T-cell (primary cell): ENCODE data around the gene OGDH. TPM values are rescaled to one million over a fixed set of nuclear protein-coding genes. Genes with fewer than 3 reads are reported as not detected.
A peak's percentile ranks its signal among the peaks of the same experiment; 100 is the strongest.

Source experiments
- ATAC-seq, 4 experiments: fragments of 200-7000 bp in 3 of 4; fragments of 150-1000 bp in 1 of 4; cut with Tn5 transposase; replicated peaks in 1 of 4; 1 replicate in 3 of 4; 2 replicates in 1 of 4; pipeline ENCODE4 v1.10.0; 2021; ENCODE audit warnings: moderate library complexity in 3 of 4, mild to moderate bottlenecking in 2 of 4, moderate number of reproducible peaks in 1 of 4
- CTCF ChIA-PET, 2 donors: fragments of 300-600 bp; sonication (Branson Sonifier 250); formaldehyde crosslinking; loops; one replicate each; lab custom pipeline; 2022; ENCODE audit warnings: antibody characterized with exemption in 2 of 2; lab: Charles Lee
- POLR2A ChIA-PET, 2 donors: fragments of 300-600 bp; sonication (Branson Sonifier 250); formaldehyde crosslinking; loops; one replicate each; lab custom pipeline; 2022; ENCODE audit warnings: antibody characterized with exemption in 2 of 2; lab: Charles Lee
- DNase-seq, 35 experiments: peaks; one replicate each; pipeline versions ENCODE4 v3.0.0 to v3.0.0-alpha.2; 2013 to 2023
- H3K27ac ChIP-seq: one replicate; pipeline ENCODE4 v1.5.1; 2013; ENCODE audit warnings: low read length
- H3K27me3 ChIP-seq, 2 experiments: replicated peaks in 1 of 2; 1 replicate in 1 of 2; 2 replicates in 1 of 2; pipeline versions ENCODE4 v1.6.1 to v1.7.0; 2013; ENCODE audit warnings: low read length in 1 of 2, mixed read lengths in 1 of 2; ENCODE audit not compliant: control insufficient read depth in 2 of 2, insufficient read depth in 2 of 2; ENCODE audit errors: extremely low read depth in 1 of 2
- H3K36me3 ChIP-seq, 2 donors: 1 replicate in 1 of 2; 2 replicates in 1 of 2; pipeline versions ENCODE4 v1.6.1 to v1.7.0; 2013; ENCODE audit warnings: low read length in 1 of 2; ENCODE audit not compliant: control insufficient read depth in 2 of 2, insufficient read depth in 1 of 2; ENCODE audit errors: extremely low read depth in 1 of 2
- H3K4me1 ChIP-seq, 2 experiments: 1 replicate in 1 of 2; 2 replicates in 1 of 2; pipeline versions ENCODE4 v1.6.1 to v1.7.0; 2013; ENCODE audit warnings: low read length in 2 of 2, mixed read lengths in 1 of 2; ENCODE audit not compliant: insufficient read depth in 2 of 2, control insufficient read depth in 1 of 2; ENCODE audit errors: extremely low read depth in 1 of 2
- H3K4me3 ChIP-seq, 2 donors: 1 replicate in 1 of 2; 2 replicates in 1 of 2; pipeline versions ENCODE4 v1.5.1 to v1.7.0; 2013; ENCODE audit warnings: mild to moderate bottlenecking in 2 of 2, low read length in 1 of 2, moderate library complexity in 1 of 2; ENCODE audit not compliant: control insufficient read depth in 1 of 2; ENCODE audit errors: extremely low read depth in 1 of 2
- H3K9me3 ChIP-seq: 2 replicates; pipeline ENCODE4 v1.7.0; 2013
- H3K27ac Mint-ChIP-seq, 2 donors: one replicate each; pipeline ENCODE4 v1.8.0; 2020 to 2021; ENCODE audit warnings: mild to moderate bottlenecking in 2 of 2, mixed read lengths in 2 of 2
- H3K27me3 Mint-ChIP-seq, 2 donors: one replicate each; pipeline ENCODE4 v1.8.0; 2021 to 2022; ENCODE audit warnings: mixed read lengths in 2 of 2
- H3K36me3 Mint-ChIP-seq: one replicate; pipeline ENCODE4 v1.8.0; 2021; ENCODE audit warnings: mixed read lengths
- H3K4me1 Mint-ChIP-seq, 3 donors: one replicate each; pipeline ENCODE4 v1.8.0; 2020 to 2022; ENCODE audit warnings: mixed read lengths in 3 of 3, mild to moderate bottlenecking in 1 of 3
- H3K4me3 Mint-ChIP-seq, 3 donors: one replicate each; pipeline ENCODE4 v1.8.0; 2020 to 2022; ENCODE audit warnings: mild to moderate bottlenecking in 3 of 3, mixed read lengths in 3 of 3, moderate library complexity in 3 of 3
- H3K9me3 Mint-ChIP-seq, 3 donors: one replicate each; pipeline ENCODE4 v1.8.0; 2020 to 2022; ENCODE audit warnings: mixed read lengths in 3 of 3
- WGBS: methylation state at CpG from one replicate; pipeline ENCODE4 v1.1.5; 2013; ENCODE audit warnings: missing lambda C conversion rate; ENCODE audit not compliant: insufficient coverage; 5-methylcytosine and 5-hydroxymethylcytosine counted together
- total RNA-seq, 35 experiments: library from RNA in 6 of 35; stranded (reverse) in 6 of 35; fragments of 120-200 nt in 1 of 35; gene quantifications; one replicate each; pipeline versions ENCODE4 v1.2.1 to v1.2.4 and lab custom pipeline; 2013 to 2026

OGDH gene
- total RNA-seq, 5 donors from 2014 or later (not counting 1 experiment from before 2014, with no cell fraction given) = 58.9 to 113 (median 108) TPM

DNA sequence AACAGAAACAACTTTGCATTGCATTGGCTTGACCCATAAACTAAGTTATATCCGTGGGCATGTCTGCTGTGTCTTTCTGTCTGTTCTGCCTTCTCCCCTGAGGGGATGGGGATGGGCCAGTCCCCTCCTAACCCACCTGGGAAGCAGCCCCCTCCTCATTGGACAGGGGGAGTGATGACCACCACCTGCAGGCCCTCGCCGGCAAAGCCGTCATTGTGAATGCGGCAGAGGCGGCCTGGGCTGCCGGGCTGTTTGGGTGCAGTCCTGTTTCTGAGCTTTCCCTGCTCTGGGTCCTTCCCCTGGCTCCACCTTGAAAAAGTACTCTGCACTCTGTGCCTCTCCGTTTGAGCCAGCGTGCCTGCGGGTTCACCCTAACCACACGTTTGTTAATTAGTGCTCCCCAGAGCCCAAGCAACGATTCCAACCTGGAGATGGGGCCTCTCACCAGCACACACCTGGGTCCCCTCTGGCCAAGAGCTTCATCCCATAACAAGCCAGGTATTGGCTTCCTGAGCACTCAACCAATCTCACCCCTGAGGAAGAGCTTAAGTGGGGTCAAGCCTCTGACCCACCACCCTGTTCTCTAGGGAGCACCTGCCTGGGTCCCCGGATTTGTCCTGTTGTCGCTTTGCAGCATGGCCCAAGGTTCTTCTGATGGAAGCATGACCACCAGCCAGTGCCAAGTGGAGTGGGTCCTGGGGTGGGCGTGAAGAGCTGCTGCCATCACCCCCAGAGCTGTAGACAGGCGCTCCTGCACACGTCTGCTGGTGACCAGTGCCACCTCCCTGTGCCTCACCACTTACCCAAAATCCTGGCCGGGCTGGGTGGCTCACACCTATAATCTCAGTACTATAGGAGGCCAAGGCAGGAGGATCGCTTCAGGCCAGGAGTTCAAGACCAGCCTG is 102.8 kb downstream of the OGDH start:
- Mint-ChIP-seq H3K4me1 (peaks cover 7 to 23% (median 12%) of the 10 kb centered on the region in 3 donors), H3K27me3 (no peaks in the 10 kb centered on the region), H3K9me3 (no peaks in the 10 kb centered on the region), H3K27ac (peak overlapping the region; percentile 16 to 23), H3K36me3 (peaks cover 24% of the 10 kb centered on the region), H3K4me3 (no peak overlapping the region)
- DNase-seq (no peak), ATAC-seq (no peak)
- POLR2A ChIA-PET = interaction anchor here (0.5 kb wide), 2 partner anchors 57 to 443 kb away, joined by 4 to 10 read pairs; no protein-coding TSS in a partner anchor
- Histone ChIP-seq H3K4me3 (no peak overlapping the region), H3K9me3 (no peaks in the 10 kb centered on the region), H3K27me3 (no peaks in the 10 kb centered on the region), H3K4me1 (peaks cover 0 to 9% of the 10 kb centered on the region in 2 experiments), H3K27ac (no peak overlapping the region), H3K36me3 (peaks cover 15 to 27% of the 10 kb centered on the region in 2 donors)
- WGBS = 95% methylated on average over 15 of the region's 19 CpGs
- CTCF ChIA-PET = interaction anchor here in 1 of 2 donors (0.5 kb wide), 1 partner anchor 29 kb away, joined by 3 read pairs; no protein-coding TSS in a partner anchor

DNA sequence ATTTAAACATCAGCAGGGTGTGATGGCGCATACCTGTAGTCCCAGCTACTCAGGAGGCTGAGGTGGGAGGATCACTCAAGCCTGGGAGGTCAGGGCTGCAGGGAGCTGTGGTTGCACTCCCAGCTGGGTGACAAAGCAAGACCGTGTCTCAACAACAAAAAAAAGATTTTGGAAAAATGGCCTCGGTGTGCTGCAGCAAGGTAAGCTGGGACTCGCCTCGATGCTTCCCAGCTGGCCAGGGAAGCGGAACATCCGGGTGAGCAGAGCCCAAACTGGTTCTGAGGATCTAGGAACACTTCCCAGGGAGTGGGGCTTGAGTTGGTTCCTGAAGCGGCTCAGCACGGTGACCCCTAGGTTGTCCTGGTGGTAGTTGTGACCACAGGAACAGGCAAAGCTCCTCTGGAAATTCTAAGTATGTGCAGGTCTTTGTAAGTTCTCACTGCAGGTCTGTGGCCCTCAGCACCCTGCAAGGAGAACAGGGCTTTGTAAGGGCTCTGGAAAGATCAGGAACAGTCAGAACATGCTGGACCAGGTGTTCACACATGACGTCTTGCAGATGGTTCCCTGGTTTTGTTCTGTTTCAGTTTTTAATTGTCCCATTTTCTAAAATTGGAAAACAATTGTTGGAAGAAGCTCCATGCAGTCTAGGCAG is 103.6 kb downstream of the OGDH start:
- peak in 1 of 4 experiments; percentile 7 for ATAC-seq
- POLR2A ChIA-PET = interaction anchor here (0.5 kb wide), 2 partner anchors 58 to 442 kb away, joined by 4 to 10 read pairs; no protein-coding TSS in a partner anchor
- H3K36me3 ChIP-seq = peaks cover 15 to 27% of the 10 kb centered on the region in 2 donors
- WGBS = 92% methylated on average over 10 of the region's 10 CpGs
- no peaks in the 10 kb centered on the region for H3K27me3 ChIP-seq
- no peak overlapping the region for H3K27ac ChIP-seq
- no peak overlapping the region for H3K4me3 ChIP-seq
- peaks cover 24% of the 10 kb centered on the region for H3K36me3 Mint-ChIP-seq
- peak overlapping the region; percentile 23 to 39 for H3K27ac Mint-ChIP-seq
- no peak for DNase-seq
- H3K9me3 Mint-ChIP-seq = no peaks in the 10 kb centered on the region
- peaks cover 0 to 9% of the 10 kb centered on the region in 2 experiments for H3K4me1 ChIP-seq
- no peaks in the 10 kb centered on the region for H3K9me3 ChIP-seq
- peaks cover 7 to 23% (median 12%) of the 10 kb centered on the region in 3 donors for H3K4me1 Mint-ChIP-seq
- H3K27me3 Mint-ChIP-seq = no peaks in the 10 kb centered on the region
- no peak overlapping the region for H3K4me3 Mint-ChIP-seq
- CTCF ChIA-PET = no interaction called here

DNA sequence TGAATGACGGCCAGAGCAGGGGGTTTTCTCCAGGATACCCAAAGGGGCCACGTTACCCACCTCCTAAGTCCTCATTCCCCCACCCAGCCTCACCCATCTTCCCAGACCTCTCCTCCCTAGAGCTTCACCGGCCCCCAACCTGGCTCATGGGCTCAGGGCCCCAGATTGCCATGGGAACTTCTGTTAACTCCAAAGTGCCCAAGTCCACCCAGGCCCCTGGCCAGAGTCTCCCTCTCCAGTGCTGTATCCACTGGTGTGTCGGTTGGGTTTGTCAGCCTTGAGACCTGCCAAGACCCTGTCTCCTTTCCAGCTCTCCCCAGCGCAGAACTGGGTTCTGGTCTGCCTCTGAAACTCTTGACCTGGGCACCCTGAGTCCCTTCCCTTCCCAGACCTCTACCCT is 105.1 kb downstream of the OGDH start:
- H3K4me1 ChIP-seq = peaks cover 0 to 9% of the 10 kb centered on the region in 2 experiments
- H3K4me3 ChIP-seq = no peak overlapping the region
- 91% methylated on average over 4 of the region's 5 CpGs for WGBS
- no peaks in the 10 kb centered on the region for H3K9me3 ChIP-seq
- H3K4me3 Mint-ChIP-seq = no peak overlapping the region
- H3K27ac Mint-ChIP-seq = peak overlapping the region; percentile 62 to 73
- DNase-seq (no peak), ATAC-seq (no peak)
- ChIA-PET CTCF (no interaction called here), POLR2A (no interaction called here)
- H3K27me3 Mint-ChIP-seq = no peaks in the 10 kb centered on the region
- peaks cover 7 to 23% (median 12%) of the 10 kb centered on the region in 3 donors for H3K4me1 Mint-ChIP-seq
- peaks cover 17% of the 10 kb centered on the region for H3K36me3 Mint-ChIP-seq
- no peaks in the 10 kb centered on the region for H3K9me3 Mint-ChIP-seq
- no peaks in the 10 kb centered on the region for H3K27me3 ChIP-seq
- H3K36me3 ChIP-seq = peaks cover 15 to 24% of the 10 kb centered on the region in 2 donors
- no peak overlapping the region for H3K27ac ChIP-seq

DNA sequence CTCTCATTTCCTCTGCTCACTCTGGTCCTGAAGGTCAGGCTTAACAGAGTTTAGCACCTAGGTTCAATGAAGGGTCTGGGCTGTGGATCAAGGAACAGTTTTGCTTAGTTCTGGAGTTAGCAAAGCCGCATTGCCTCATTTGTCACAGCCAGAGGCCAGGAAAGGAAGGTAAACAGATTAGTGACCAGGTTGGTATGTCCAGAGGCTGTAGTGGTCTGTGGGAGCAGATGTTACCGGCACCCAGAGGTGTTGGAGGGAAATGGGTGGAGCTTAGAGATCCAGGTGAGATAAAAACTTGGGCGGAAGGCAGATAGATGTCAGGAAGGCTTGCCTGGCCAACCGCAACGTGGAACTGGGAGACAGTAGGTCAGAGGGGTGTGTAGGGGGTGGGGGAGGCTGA is 105.6 kb downstream of the OGDH start:
- Histone ChIP-seq H3K4me1 (peaks cover 0 to 9% of the 10 kb centered on the region in 2 experiments), H3K36me3 (peaks cover 11 to 22% of the 10 kb centered on the region in 2 donors), H3K4me3 (no peak overlapping the region), H3K9me3 (no peaks in the 10 kb centered on the region), H3K27me3 (no peaks in the 10 kb centered on the region), H3K27ac (peak overlapping the region; percentile 39)
- Mint-ChIP-seq H3K36me3 (peaks cover 15% of the 10 kb centered on the region), H3K27ac (peak overlapping the region; percentile 62 to 73), H3K9me3 (no peaks in the 10 kb centered on the region), H3K4me1 (peaks cover 7 to 23% (median 12%) of the 10 kb centered on the region in 3 donors), H3K4me3 (no peak overlapping the region), H3K27me3 (no peaks in the 10 kb centered on the region)
- ChIA-PET POLR2A (no interaction called here), CTCF (no interaction called here)
- no peak for DNase-seq
- WGBS = 40% methylated on average over 5 of the region's 5 CpGs
- no peak for ATAC-seq

DNA sequence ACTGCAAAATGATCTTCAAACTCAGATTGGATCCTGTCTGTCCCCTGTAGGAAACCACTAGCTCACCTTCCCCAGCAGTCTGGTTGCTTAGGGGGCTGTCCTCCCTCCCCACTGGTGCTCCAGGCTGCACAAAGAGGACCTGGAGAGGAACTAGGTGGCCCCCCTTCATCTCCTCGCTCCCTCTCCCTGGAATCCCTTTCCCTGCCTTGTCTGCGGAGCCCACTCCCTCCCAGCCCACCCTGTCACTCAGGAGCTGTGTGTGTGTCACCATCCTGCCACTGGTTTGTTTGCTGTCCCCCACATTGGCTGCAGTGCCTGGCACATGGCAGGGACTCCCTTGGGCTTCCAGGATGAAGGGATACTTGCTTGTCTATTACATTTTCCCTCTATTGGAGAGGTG is 106.7 kb downstream of the OGDH start:
- WGBS = 100% methylated on average over 1 of the region's 2 CpGs
- CTCF ChIA-PET = no interaction called here
- Histone ChIP-seq H3K4me1 (peaks cover 0 to 9% of the 10 kb centered on the region in 2 experiments), H3K27ac (no peak overlapping the region), H3K27me3 (no peaks in the 10 kb centered on the region), H3K4me3 (no peak overlapping the region), H3K9me3 (no peaks in the 10 kb centered on the region), H3K36me3 (peaks cover 2 to 11% of the 10 kb centered on the region in 2 donors)
- H3K9me3 Mint-ChIP-seq = no peaks in the 10 kb centered on the region
- no peaks in the 10 kb centered on the region for H3K27me3 Mint-ChIP-seq
- peaks cover 5% of the 10 kb centered on the region for H3K36me3 Mint-ChIP-seq
- POLR2A ChIA-PET = no interaction called here
- H3K27ac Mint-ChIP-seq = no peak overlapping the region
- no peak overlapping the region for H3K4me3 Mint-ChIP-seq
- H3K4me1 Mint-ChIP-seq = peaks cover 7 to 23% (median 12%) of the 10 kb centered on the region in 3 donors
- ATAC-seq = no peak
- DNase-seq = no peak

DNA sequence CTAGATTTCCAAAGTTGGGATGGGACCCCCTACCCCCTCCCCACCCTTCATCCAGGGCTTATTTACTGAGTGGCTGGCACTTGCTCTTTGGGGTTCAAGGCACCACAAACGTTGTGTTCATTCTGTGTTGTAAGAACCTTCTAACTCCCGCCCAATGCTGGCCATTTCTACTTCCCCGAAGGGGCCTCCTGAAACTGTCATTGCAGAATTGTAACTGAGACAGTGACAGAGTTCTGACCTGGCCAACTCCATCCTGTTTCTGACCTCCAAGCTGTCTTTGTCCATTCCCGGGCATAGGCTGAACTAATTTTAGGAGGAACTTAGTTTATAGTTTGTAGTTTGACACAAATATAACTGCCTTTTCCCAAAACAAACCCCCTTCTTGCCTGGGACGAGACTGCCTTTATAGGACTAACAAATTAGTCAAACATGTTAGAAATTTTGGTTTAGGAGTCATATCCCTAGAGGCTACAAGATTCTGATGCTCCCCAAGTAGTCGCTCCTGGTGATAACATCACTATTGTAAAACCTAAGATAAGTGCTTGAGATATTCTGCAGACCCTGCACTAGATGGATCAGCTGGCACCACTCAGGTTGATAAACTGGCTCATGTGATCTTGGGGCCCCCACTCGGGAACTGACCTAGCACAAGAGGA is 107.4 kb downstream of the OGDH start:
- WGBS = 83% methylated on average over 4 of the region's 7 CpGs
- H3K27ac ChIP-seq = no peak overlapping the region
- POLR2A ChIA-PET = no interaction called here
- CTCF ChIA-PET = no interaction called here
- ATAC-seq (no peak), DNase-seq (no peak)
- H3K27me3 ChIP-seq = no peaks in the 10 kb centered on the region
- H3K27ac Mint-ChIP-seq = no peak overlapping the region
- H3K27me3 Mint-ChIP-seq = no peaks in the 10 kb centered on the region
- H3K4me3 Mint-ChIP-seq = no peak overlapping the region
- no peak overlapping the region for H3K4me3 ChIP-seq
- H3K4me1 ChIP-seq = peaks cover 0 to 9% of the 10 kb centered on the region in 2 experiments
- peaks cover 7 to 23% (median 12%) of the 10 kb centered on the region in 3 donors for H3K4me1 Mint-ChIP-seq
- H3K36me3 ChIP-seq = peaks cover 0 to 5% of the 10 kb centered on the region in 2 donors
- H3K9me3 Mint-ChIP-seq = no peaks in the 10 kb centered on the region
- peaks cover 4% of the 10 kb centered on the region for H3K36me3 Mint-ChIP-seq
- H3K9me3 ChIP-seq = no peaks in the 10 kb centered on the region
